CD14-positive monocyte (primary cell): Measurements from ENCODE around the gene LDB1. TPM values are rescaled to one million over a fixed set of nuclear protein-coding genes. Genes with fewer than 3 reads are reported as not detected.

Source experiments
- DNase-seq, 3 donors: peaks; one replicate each; pipeline ENCODE4 v3.0.0-alpha.2; 2011 to 2022
- H2AFZ ChIP-seq: 2 replicates; pipeline ENCODE4 v1.6.0; 2012; ENCODE audit warnings: mild to moderate bottlenecking, low read depth, low read length, inconsistent platforms; ENCODE audit not compliant: insufficient read depth, poor library complexity, severe bottlenecking
- H3K27ac ChIP-seq, 2 donors: 1 replicate in 1 of 2; 2 replicates in 1 of 2; pipeline ENCODE4 v1.5.1; 2012 to 2013; ENCODE audit warnings: low read length in 2 of 2, control low read depth in 1 of 2, inconsistent platforms in 1 of 2, low read depth in 1 of 2, mild to moderate bottlenecking in 1 of 2
- H3K27me3 ChIP-seq, 2 donors: one replicate each; pipeline versions ENCODE4 v1.6.0 to v1.6.1; 2011 to 2013; ENCODE audit warnings: low read length in 2 of 2; ENCODE audit not compliant: control insufficient read depth in 2 of 2, insufficient read depth in 2 of 2
- H3K36me3 ChIP-seq, 2 donors: replicated peaks in 1 of 2; 1 replicate in 1 of 2; 2 replicates in 1 of 2; pipeline versions ENCODE4 v1.5.1 to v1.6.1; 2012 to 2013; ENCODE audit warnings: low read length in 2 of 2, control low read depth in 1 of 2, inconsistent platforms in 1 of 2, mild to moderate bottlenecking in 1 of 2; ENCODE audit not compliant: insufficient read depth in 2 of 2, control insufficient read depth in 1 of 2
- H3K4me1 ChIP-seq, 2 donors: 1 replicate in 1 of 2; 2 replicates in 1 of 2; pipeline versions ENCODE4 v1.5.1 to v1.6.1; 2012 to 2013; ENCODE audit warnings: low read length in 2 of 2, control low read depth in 1 of 2, inconsistent platforms in 1 of 2, mild to moderate bottlenecking in 1 of 2, moderate library complexity in 1 of 2; ENCODE audit not compliant: insufficient read depth in 2 of 2, control insufficient read depth in 1 of 2
- H3K4me2 ChIP-seq: replicated peaks from 2 replicates; pipeline ENCODE3; 2012; ENCODE audit warnings: low read length, moderate library complexity, mild to moderate bottlenecking; ENCODE audit not compliant: poor library complexity, severe bottlenecking; ENCODE audit errors: extremely low read depth
- H3K4me3 ChIP-seq, 3 experiments: fragments of 200-600 bp in 1 of 3; sonication (generic) in 1 of 3; replicated peaks in 1 of 3; 1 replicate in 2 of 3; 2 replicates in 1 of 3; pipeline ENCODE4 v1.5.1; 2011 to 2013; ENCODE audit warnings: low read length in 3 of 3, mild to moderate bottlenecking in 3 of 3, control low read depth in 2 of 3, low read depth in 2 of 3, inconsistent platforms in 1 of 3, moderate library complexity in 1 of 3
- H3K79me2 ChIP-seq: 2 replicates; pipeline ENCODE4 v1.6.0; 2012; ENCODE audit warnings: mild to moderate bottlenecking, control low read depth, inconsistent platforms, low read length, moderate library complexity; ENCODE audit not compliant: insufficient read depth
- H3K9ac ChIP-seq: 2 replicates; pipeline ENCODE4 v1.6.0; 2017; ENCODE audit warnings: low read length, mild to moderate bottlenecking; ENCODE audit not compliant: insufficient read depth, poor library complexity, severe bottlenecking
- H3K9me3 ChIP-seq, 2 donors: replicated peaks in 1 of 2; 1 replicate in 1 of 2; 2 replicates in 1 of 2; pipeline versions ENCODE4 v1.5.1 to v1.6.1; 2012 to 2013; ENCODE audit warnings: low read length in 2 of 2, control low read depth in 1 of 2; ENCODE audit not compliant: control insufficient read depth in 1 of 2, insufficient read depth in 1 of 2
- H4K20me1 ChIP-seq: 2 replicates; pipeline ENCODE4 v1.6.0; 2012; ENCODE audit warnings: mild to moderate bottlenecking, low read length, control low read depth, moderate library complexity; ENCODE audit not compliant: insufficient read depth
- H3K27ac Mint-ChIP-seq, 7 donors: one replicate each; pipeline ENCODE4 v1.8.0; 2020; ENCODE audit warnings: mild to moderate bottlenecking in 7 of 7, mixed read lengths in 7 of 7, moderate library complexity in 6 of 7, inconsistent platforms in 2 of 7
- H3K27me3 Mint-ChIP-seq, 3 donors: one replicate each; pipeline ENCODE4 v1.8.0; 2021 to 2022; ENCODE audit warnings: low read depth in 3 of 3, mild to moderate bottlenecking in 3 of 3, mixed read lengths in 3 of 3, moderate library complexity in 3 of 3, inconsistent platforms in 1 of 3
- H3K36me3 Mint-ChIP-seq, 2 donors: one replicate each; pipeline ENCODE4 v1.8.0; 2020; ENCODE audit warnings: mixed read lengths in 2 of 2, inconsistent platforms in 1 of 2, mild to moderate bottlenecking in 1 of 2
- H3K4me1 Mint-ChIP-seq: one replicate; pipeline ENCODE4 v1.8.0; 2020; ENCODE audit warnings: mild to moderate bottlenecking, mixed read lengths
- H3K4me3 Mint-ChIP-seq, 2 donors: one replicate each; pipeline ENCODE4 v1.8.0; 2020; ENCODE audit warnings: mild to moderate bottlenecking in 2 of 2, mixed read lengths in 2 of 2, moderate library complexity in 1 of 2
- H3K9me3 Mint-ChIP-seq, 7 donors: one replicate each; pipeline ENCODE4 v1.8.0; 2020 to 2022; ENCODE audit warnings: mixed read lengths in 7 of 7, mild to moderate bottlenecking in 6 of 7, moderate library complexity in 6 of 7, inconsistent platforms in 2 of 7
- WGBS: methylation state at CpG from one replicate; pipeline ENCODE4 v1.1.5; 2013; ENCODE audit warnings: missing lambda C conversion rate; ENCODE audit not compliant: insufficient coverage; 5-methylcytosine and 5-hydroxymethylcytosine counted together
- intact Hi-C, 2 donors: fragments of 100-400 bp; cut with micrococcal nuclease; formaldehyde crosslinking; loops; one replicate each; pipeline versions ENCODE4 v1.15.0 to v1.15.1; 2023
- polyA plus RNA-seq, 3 donors: library from polyadenylated mRNA; depleted of rRNA in 1 of 3; unstranded in 2 of 3; stranded (reverse) in 1 of 3; fragments of 300-500 nt in 2 of 3; fragments of >200 nt in 1 of 3; fragmentation: Illumina TruSeq in 2 of 3; gene quantifications; 1 replicate in 2 of 3; 2 replicates in 1 of 3; pipeline ENCODE4 v1.2.3, GENCODE V29; 2012 to 2021
- TF ChIP-seq, protein P1 (sequence below): fragments of 200-600 bp; IDR thresholded peaks from one replicate; pipeline ENCODE4 v1.8.0; 2022; ENCODE audit warnings: antibody characterized with exemption, mild to moderate bottlenecking

Gene LDB1
- polyA plus RNA-seq, 3 donors: 8.7 to 103 (median 21.9) TPM

DNA sequence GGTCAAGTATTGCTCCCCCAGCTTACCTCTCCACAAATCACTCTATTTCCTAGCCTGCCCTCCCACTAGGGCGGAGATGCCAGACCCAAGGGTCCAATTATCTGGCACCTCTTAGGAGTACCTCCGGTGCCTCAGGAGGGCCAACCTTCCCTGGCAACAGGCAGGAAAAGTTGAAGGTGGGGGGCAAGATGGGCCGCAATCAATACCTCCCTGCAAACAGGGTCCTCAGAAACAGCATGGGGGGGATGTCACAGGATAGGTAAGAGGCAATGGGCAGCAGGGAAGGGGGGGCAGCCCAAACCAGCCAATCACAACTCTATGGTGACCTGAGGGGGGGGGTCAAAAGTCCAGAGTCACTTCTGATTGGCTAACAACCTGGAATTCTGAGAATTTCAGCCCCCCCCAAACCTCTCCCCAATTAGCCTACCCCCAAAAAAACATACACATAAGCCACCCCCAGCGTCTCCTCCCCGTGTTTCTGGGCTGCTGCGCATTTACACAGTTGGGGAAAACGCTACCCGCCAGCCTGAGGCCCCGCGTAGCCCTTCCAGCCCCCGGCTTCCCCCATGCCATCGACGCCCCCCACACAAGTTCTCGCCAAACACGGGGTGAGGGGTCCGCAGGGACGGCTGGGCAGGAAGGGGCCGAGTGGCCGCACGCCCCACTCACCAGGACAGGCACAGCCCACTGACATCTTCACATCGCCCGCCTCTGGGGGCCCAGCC, 589 bp downstream of the LDB1 start:
- Histone ChIP-seq H3K9me3 (no peaks in the 10 kb centered on the region), H3K4me2 (peak overlapping the region; percentile 89), H2AFZ (peak overlapping the region; percentile 92), H3K79me2 (peaks cover 66% of the 10 kb centered on the region), H3K9ac (peak overlapping the region; percentile 94), H3K4me1 (peaks cover 55 to 61% of the 10 kb centered on the region in 2 donors), H3K36me3 (no peaks in the 10 kb centered on the region), H3K4me3 (peak overlapping the region; percentile 90 to 97 (median 96)), H3K27me3 (no peaks in the 10 kb centered on the region), H3K27ac (peak overlapping the region; percentile 80 to 94), H4K20me1 (peaks cover 32% of the 10 kb centered on the region)
- Mint-ChIP-seq H3K27ac (peak overlapping the region; percentile 84 to 95 (median 88)), H3K4me1 (peaks cover 58% of the 10 kb centered on the region), H3K4me3 (peak overlapping the region; percentile 83 to 93), H3K36me3 (no peaks in the 10 kb centered on the region), H3K27me3 (peaks cover 0 to 6% (median 3%) of the 10 kb centered on the region in 3 donors), H3K9me3 (no peaks in the 10 kb centered on the region)
- TF ChIP-seq, protein P1, sequence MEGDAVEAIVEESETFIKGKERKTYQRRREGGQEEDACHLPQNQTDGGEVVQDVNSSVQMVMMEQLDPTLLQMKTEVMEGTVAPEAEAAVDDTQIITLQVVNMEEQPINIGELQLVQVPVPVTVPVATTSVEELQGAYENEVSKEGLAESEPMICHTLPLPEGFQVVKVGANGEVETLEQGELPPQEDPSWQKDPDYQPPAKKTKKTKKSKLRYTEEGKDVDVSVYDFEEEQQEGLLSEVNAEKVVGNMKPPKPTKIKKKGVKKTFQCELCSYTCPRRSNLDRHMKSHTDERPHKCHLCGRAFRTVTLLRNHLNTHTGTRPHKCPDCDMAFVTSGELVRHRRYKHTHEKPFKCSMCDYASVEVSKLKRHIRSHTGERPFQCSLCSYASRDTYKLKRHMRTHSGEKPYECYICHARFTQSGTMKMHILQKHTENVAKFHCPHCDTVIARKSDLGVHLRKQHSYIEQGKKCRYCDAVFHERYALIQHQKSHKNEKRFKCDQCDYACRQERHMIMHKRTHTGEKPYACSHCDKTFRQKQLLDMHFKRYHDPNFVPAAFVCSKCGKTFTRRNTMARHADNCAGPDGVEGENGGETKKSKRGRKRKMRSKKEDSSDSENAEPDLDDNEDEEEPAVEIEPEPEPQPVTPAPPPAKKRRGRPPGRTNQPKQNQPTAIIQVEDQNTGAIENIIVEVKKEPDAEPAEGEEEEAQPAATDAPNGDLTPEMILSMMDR: no peak
- 0% methylated on average over 17 of the region's 22 CpGs for whole genome bisulfite sequencing
- intact Hi-C loops: loop anchor here in 1 of 2 donors (2.0 kb wide), 1 partner anchor 13 kb away; the partner anchor contains the start of gene PPRC1
- peak in 2 of 3 donors; percentile 33 to 40 for DNase-seq

DNA sequence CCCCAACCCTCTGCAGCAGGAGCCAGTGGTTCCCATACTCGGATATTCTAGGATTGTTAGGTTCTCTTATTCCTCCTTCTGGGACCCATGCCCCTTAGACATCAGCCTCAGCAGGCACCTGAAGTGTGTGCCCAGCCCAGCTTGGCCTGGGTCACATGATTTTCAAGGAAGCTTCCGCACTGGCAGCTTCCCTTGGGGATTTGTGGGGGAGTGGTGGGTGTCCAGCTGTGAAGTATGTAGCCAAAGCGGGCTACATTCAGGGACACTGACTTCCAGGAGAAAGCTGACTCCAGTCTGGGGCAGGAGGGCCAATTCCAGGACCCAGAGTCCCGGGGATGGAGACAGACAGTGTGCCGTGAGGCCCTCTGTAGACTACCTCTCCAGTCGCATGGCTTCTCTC, 1.3 kb downstream of the LDB1 start:
- Histone ChIP-seq H3K79me2 (peaks cover 72% of the 10 kb centered on the region), H3K27ac (peak overlapping the region; percentile 80 to 94), H3K36me3 (no peaks in the 10 kb centered on the region), H3K4me3 (peak overlapping the region; percentile 90 to 97 (median 96)), H2AFZ (no peak overlapping the region), H3K9ac (peak overlapping the region; percentile 94), H3K9me3 (no peaks in the 10 kb centered on the region), H3K4me2 (peak overlapping the region; percentile 89), H4K20me1 (peaks cover 37% of the 10 kb centered on the region), H3K4me1 (peaks cover 60 to 65% of the 10 kb centered on the region in 2 donors), H3K27me3 (no peaks in the 10 kb centered on the region)
- no peaks in the 10 kb centered on the region for H3K9me3 Mint-ChIP-seq
- H3K4me1 Mint-ChIP-seq: peaks cover 59% of the 10 kb centered on the region
- TF ChIP-seq, protein P1: no peak
- WGBS: 13% methylated on average over 3 of the region's 6 CpGs
- intact Hi-C loops: loop anchor here in 1 of 2 donors (2.0 kb wide), 1 partner anchor 14 kb away; the partner anchor contains the start of gene PPRC1
- peak overlapping the region; percentile 35 to 95 (median 88) for H3K27ac Mint-ChIP-seq
- peaks cover 0 to 6% (median 3%) of the 10 kb centered on the region in 3 donors for H3K27me3 Mint-ChIP-seq
- H3K36me3 Mint-ChIP-seq: no peaks in the 10 kb centered on the region
- H3K4me3 Mint-ChIP-seq: peak overlapping the region; percentile 83 to 93
- peak in 2 of 3 donors; percentile 45 to 48 for DNase-seq
